ENCODE data around the gene SBDS.

- TF ChIP-seq CTCF (IDR thresholded peaks at IDR 0.05), result no peak
- TF ChIP-seq POLR2A (IDR thresholded peaks at IDR 0.05), result no peak
Observed at GRCh38 chr7:66953044-66953427, 42.4 kb downstream of the SBDS start.

Data from upper lobe of left lung (tissue), 4 donors.